GM10847 (cell line): ENCODE data around the gene NID2.

Experiments used
- POLR2A ChIP-seq: IDR thresholded peaks from 2 replicates; pipeline ENCODE4 v1.6.1; 2011; ENCODE audit not compliant: insufficient read length; ENCODE audit errors: extremely low read depth

Gene NID2

DNA sequence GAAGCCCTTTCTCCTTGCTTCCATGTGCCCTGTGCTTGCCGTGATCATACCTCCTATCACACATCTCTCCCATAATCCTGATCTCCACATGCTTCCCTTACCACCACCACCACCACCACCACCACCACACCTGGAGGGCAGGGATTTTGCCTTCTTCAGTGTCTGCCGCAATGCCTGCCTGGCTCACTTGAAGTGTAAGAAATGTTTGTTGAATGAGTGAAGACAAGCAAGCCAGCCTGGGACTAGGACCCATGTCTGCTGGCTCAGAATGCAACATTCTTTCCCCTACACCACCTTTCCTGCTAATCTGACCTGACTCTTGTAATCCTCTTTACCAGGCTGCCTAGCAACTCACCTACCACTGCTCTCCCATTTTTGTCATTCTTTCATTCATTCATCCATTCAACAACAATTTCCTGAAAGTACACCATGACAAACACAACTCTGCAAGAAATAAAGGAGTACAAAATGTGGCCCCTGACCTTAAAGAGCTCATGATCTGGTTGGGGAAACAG lies 3.5 kb upstream of the NID2 start:
- TF ChIP-seq POLR2A, result no peak

DNA sequence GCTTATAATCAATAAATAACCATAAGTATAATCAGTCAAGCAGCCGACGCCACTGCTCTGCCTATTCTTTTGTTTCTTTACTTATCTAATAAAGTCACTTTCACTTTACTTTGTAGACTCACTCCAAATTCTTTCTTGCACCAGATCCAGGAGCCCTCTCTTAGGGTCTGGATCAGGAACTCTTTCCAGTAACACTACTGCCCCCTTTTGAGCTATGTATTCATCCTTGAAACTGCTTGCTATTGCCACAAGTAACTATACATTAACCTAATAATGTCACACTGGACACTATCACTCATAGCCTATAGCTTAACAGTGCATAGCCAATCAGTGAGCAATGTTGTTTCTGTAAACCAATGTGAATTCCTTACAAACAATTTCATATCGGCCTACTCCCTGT lies 2.8 kb upstream of the NID2 start:
- TF ChIP-seq POLR2A, result no peak

DNA sequence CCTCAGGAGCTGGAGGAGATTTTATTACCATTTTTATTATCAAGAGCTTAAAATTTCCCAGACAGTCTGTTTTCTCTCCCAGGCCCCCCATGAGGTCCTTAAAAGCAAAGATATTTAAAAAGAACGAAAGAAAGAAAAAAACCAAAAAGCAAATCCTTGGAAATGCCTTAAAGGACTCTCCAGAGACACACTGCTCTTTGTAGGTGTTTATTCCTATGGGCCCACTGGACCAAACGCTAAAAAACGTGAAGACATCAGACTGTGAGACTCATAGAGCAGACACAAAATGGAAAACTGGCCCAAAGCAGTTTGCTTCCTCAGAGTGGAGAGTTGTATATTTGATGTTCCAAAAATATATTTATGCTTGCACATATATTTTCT lies 1.2 kb upstream of the NID2 start:
- no peak for TF ChIP-seq POLR2A

DNA sequence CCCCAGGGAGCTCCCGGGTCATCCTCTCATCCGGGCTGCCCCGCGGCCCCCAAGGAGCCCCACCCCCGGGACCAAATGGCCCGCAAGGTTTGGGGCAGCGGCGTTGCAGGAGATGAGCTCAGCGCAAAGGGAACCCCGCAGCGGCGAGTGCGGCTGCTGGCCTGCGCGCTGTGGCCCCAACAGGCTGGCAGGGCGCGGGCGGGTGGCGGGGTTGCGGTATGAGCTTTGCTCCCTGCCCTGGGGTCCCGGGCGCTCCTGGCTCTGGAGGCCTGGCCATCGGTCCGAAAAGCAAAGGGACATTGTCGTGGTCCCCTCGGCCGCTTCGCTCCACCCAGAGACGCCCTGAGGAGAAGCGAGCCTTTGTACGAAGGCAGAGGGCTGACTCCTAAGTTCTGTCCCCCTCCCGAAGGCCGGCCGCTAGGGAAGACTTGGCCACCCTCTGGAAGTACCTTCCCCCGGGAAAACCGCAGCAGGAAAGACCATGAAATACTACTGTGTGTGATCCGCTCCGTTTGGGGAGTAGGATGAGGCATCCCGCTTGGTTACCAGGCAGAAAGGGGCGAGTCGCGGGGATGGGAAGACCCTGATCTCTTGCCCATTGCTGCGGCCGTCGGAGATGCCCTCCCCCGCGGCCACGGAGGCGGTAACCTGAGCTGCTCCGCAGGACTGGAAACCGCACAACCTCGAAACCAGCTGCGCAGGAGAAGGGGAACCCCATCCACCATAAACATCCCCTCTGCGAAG lies 620 bp upstream of the NID2 start:
- no peak for TF ChIP-seq POLR2A

DNA sequence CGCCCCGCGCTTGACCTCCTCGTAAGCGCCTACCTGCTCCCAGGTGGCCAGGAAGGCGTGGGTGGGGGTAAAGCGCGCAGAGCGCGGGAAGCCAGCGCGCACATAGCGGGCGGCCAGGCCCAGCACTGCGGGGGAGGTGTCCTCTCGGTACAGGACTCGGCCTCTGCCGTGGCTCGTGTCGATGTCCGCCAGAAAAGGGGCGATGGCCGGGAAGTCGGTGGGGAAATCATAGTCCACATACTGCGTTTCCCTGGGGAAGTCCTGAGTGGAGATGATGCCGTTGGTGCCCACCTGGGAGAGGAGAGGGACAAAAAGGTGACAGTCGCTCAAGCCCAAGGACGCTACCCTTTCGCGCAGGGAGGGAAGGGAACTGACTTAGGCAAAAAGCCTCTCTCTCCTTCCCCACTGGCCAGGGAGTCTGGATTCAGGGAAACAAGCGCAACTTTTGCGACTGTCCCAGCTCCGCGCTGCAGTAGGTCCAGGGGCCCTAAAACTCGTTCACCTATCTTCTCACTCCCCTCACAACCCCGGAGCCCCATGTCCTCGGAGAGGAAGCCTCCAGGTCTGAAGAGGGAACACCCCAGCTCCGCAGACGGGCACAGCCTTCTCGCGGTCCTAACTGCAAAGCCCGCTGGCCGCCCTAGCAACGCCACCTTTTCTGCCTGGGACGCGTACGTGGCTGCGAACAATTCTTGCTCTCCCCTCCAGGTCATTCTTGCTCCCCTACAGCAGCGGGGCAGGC lies 815 bp downstream of the NID2 start:
- TF ChIP-seq POLR2A, result no peak

DNA sequence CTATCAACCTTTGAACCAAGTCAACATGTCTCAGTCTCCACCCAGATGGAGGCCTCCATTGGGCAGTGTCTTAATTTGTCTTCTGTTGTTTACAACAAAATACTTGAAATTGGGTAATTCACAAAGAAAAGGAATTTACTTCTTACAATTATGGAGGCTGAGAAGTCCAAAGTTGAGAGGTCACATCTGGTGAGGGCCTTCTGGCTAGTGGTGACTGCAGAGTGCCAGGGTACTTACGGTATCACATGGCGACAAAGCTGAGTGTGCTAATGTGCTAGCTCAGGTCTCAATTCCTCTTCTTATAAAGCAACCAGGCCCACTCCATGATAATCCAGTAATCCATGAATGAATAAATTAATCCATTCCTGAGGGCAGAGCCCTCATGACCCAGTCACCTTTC lies 4.7 kb downstream of the NID2 start:
- no peak for TF ChIP-seq POLR2A

DNA sequence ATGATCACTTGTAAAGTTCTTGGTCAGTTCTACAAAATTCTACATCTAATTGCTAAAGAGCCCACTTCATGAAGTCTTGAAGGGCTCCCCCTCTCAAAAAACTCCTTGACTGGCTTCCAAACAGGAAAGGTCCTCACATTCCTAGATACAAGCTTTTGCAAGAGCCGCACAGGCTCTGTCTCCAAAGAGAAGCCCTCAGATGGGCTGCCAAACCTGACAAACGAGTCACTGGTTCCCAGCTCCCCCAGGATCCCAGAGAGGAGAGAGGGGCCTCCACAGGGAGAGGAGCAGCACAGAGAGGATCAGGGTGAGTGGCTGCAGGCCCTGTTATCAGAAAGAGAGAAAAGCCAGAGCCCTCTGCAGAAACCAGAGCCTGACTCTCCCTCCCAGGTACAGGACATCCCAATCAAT lies 5.8 kb downstream of the NID2 start:
- no peak for TF ChIP-seq POLR2A

DNA sequence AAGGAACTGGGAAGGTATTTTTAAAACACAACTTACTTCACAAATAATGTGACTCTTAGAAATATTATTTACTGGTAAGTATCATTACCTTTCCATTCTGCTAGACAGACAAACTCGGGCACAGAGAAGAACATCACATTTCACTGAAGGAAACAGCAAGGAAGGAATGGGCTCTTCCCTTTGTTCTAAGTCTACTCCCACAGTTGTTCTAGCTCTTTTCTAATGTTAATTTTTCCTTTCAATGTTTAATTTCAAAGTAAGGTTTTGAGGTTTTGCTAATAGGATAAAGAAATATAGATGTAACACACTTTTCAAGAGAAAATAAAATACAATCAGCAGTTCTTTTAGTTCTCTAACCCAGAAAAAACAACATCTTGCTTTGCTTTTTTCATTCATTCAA lies 7.0 kb downstream of the NID2 start:
- TF ChIP-seq POLR2A, result no peak

DNA sequence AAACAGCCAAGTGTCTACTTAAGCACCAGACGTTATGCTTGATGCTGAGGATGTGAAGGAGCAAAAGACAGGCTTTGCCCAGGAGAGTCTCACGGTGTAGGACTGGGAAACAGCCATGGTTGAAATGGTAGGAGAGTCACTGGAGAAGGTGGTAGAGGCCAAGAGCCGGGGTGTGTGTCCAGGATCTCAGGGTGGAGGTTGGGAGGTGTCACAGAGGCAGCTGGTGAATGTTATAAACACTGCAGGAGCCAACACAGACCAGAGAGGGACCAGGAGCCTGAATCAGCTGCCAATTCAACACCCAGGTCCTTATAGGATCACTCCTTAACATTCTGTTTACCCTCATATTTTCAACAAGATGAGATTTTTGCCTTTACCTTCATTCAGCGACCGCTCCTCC lies 7.5 kb downstream of the NID2 start:
- TF ChIP-seq POLR2A, result no peak

DNA sequence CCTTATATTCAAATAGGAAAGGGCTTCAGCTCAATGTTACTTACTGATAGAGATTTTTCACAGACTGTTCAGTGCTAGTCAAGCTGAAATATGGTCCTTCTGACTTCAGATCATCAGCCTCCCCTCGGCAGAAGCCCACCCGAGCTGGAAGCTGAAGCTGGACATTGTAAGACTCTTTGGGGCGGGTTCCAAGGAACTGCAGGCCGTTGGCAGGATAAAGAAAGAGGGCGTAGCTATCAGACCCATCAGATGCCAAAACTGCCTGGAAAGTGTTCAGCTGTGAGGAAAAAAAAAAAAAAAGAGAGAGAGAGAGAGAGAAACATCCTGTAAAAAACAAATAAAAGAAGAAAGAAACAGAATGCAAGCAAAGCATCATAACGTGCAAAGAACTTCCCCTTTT lies 8.8 kb downstream of the NID2 start:
- no peak for TF ChIP-seq POLR2A

DNA sequence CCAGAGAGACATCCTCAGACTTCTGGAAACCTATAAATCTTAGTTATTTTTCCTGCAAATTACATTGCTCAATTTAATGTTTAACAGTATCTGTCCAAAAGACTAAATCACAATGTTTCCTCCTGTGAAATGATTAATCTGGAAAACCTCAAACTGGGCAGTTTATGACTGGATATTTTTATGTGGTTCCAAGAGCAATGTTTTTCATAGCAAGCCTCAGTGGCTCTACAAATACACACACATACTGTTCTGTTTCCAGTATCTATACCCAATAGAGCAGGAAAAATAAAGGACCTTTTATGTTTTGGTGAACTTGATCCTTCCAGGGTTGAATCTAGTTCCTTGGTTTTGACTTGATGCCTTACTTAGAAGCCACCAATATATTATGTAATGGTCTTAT lies 9.2 kb downstream of the NID2 start:
- no peak for TF ChIP-seq POLR2A

DNA sequence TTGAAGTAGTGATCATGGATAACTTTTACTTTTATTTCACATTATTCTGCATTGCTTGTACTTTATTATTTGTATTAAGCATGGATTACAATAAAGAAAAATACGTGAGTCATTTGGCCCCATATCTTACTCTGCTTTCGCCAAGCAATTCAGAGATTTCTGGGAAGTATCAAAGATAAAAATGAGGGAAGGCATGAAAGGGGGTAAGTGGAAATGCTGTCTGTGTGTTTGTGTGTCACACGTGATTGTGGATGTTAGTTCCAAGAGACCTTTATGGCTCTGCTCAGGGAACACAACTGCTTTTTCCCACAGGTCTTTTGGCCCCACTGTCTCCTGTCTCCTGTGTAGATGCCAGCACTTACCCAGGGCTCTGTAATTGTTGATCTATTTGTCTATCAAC lies 10.5 kb downstream of the NID2 start:
- TF ChIP-seq POLR2A, result no peak

DNA sequence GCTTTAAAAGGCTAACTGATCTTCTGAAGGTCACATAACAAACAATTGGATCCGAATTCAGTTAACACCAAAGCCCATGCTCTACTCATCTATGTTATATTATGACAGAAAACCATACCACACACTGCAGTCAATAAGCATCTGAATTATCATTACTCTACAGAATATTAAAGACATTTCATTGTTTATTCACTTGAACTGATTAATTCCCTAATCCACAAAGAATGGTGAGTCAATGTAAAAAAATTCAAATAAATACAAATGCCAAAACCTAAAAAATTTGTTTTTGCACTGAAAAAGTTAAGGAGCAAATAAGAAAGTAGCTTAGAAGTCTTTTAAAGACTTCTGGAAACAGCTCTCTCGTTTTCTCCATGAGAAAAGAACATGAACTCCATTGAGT lies 13.7 kb downstream of the NID2 start:
- TF ChIP-seq POLR2A, result no peak

DNA sequence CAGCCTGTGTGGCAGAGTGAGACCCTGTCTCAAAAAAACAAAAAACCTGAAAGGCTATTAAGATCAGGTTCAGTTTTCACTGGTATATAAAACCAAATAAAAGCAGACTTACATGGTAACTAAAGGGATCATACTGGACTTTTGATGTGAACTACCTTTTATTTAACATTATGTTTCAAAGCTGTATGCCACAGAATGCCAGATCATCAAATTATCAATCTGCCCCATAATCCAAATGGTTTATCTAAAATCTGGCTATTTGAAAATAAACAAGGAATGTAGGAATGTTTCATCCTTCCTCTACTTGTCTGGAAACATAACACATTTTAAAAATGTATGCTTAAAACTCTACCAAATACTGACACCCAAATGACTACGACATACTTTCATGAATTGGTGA lies 14.2 kb downstream of the NID2 start:
- no peak for TF ChIP-seq POLR2A

DNA sequence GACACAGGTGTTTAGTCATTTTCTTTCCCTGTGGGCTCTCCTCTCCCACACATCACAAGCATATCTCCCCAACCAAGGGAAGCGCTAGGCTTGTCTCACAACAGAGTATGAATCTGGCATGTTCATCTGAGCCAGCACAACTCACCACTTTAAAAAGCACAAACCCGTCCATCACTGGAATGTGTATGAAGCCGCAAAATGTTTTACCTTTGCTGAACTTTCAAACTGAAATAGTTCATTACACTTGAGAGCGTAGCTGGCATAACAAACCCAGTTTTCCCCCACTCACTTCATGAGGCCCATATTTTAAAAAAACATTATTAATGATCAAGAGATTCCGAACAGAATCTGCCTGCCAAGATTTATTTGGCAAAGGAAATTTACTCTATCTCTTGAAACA lies 15.8 kb downstream of the NID2 start:
- no peak for TF ChIP-seq POLR2A

DNA sequence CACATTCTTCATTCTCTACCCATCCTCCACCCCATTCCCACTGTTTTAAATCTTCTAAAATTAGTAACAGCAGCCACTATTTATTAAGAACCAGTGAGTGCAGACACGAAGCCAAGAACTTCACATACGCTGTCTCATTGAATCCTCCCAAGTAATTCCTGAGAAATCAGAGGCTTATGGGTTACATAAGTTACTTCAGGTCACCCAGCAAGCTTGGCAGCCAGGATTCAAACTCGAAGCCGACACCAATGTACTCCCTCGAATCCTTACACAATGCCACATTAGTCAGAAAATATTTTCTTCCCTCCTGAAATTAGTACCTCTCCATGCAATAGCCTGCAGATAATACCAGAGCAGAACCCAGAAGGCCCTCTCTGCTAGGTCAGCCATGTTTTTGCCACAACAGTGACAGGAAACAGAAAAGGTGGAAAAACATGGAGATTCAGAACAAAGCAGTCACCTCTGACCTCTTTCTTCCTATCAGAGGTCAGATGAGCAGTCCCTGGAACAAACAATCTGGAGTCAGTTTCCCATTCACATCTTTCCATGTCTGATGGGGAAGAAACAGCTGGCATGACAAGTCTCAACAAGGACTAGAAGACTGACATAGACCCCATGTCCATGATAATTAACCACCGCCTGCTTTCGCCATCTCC lies 16.4 kb downstream of the NID2 start:
- TF ChIP-seq POLR2A, result no peak
